Measurements from ENCODE around the gene KRT35.

DNA sequence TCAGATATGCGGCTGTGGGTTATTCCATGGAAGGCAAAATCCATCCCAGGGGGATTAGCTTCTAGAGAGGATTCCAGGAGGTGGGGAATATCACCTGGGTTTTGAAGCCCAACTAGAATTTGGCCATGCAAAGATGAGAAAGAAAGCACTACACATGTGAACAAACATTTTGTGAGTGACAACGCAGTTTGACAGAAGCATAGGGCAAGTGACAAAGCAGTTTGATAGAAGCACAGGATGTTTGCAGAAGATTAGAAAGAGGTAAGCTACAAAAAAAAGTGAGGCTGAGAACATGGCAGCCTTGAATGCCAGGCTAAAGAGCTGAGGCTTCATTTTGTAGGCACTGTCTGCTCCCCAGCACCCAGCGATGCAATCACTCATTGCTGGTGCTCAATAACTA is 27.9 kb downstream of the KRT35 start:
- TF ChIP-seq, protein P1, sequence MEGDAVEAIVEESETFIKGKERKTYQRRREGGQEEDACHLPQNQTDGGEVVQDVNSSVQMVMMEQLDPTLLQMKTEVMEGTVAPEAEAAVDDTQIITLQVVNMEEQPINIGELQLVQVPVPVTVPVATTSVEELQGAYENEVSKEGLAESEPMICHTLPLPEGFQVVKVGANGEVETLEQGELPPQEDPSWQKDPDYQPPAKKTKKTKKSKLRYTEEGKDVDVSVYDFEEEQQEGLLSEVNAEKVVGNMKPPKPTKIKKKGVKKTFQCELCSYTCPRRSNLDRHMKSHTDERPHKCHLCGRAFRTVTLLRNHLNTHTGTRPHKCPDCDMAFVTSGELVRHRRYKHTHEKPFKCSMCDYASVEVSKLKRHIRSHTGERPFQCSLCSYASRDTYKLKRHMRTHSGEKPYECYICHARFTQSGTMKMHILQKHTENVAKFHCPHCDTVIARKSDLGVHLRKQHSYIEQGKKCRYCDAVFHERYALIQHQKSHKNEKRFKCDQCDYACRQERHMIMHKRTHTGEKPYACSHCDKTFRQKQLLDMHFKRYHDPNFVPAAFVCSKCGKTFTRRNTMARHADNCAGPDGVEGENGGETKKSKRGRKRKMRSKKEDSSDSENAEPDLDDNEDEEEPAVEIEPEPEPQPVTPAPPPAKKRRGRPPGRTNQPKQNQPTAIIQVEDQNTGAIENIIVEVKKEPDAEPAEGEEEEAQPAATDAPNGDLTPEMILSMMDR (IDR thresholded peaks at IDR 0.05; ENCODE audit: extremely low read depth in 1 of 2, insufficient read depth in 1 of 2, low read depth in 1 of 2, low read length in 2 of 2): no peak
- TF ChIP-seq POLR2A (IDR thresholded peaks at IDR 0.05; ENCODE audit: low read depth, low read length): no peak
- TF ChIP-seq JUN (IDR thresholded peaks at IDR 0.05; ENCODE audit: borderline replicate concordance, insufficient read depth, insufficient read length, low read depth): no peak
